ENCODE data around the gene GIGYF1. TPM values are rescaled to one million over a fixed set of nuclear protein-coding genes. Genes with fewer than 3 reads are reported as not detected.

The GIGYF1 gene
- total and polyA plus RNA-seq, 2 of the 13 experiments (the other 11 are each of a cell fraction or from before 2014, with no cell fraction given) = 7.6 to 16.1 TPM

- TF ChIP-seq HNF1A (IDR thresholded peaks at IDR 0.05; ENCODE audit: low read depth) (no peak), HNF1A (CRISPR knock-in tag; IDR thresholded peaks at IDR 0.05; ENCODE audit: borderline replicate concordance) (no peak), NFRKB (IDR thresholded peaks at IDR 0.05) (no peak), ZNF275 (CRISPR knock-in tag; IDR thresholded peaks at IDR 0.05; ENCODE audit: borderline replicate concordance) (no peak), ZFP36L1 (CRISPR knock-in tag; IDR thresholded peaks at IDR 0.05) (no peak), NFIC (IDR thresholded peaks at IDR 0.05; ENCODE audit: low read length) (no peak), RARG (CRISPR knock-in tag; IDR thresholded peaks at IDR 0.05; ENCODE audit: low read depth) (no peak), ZNF737 (CRISPR knock-in tag; IDR thresholded peaks at IDR 0.05; ENCODE audit: borderline replicate concordance) (no peak)
- TF ChIP-seq, protein P1, sequence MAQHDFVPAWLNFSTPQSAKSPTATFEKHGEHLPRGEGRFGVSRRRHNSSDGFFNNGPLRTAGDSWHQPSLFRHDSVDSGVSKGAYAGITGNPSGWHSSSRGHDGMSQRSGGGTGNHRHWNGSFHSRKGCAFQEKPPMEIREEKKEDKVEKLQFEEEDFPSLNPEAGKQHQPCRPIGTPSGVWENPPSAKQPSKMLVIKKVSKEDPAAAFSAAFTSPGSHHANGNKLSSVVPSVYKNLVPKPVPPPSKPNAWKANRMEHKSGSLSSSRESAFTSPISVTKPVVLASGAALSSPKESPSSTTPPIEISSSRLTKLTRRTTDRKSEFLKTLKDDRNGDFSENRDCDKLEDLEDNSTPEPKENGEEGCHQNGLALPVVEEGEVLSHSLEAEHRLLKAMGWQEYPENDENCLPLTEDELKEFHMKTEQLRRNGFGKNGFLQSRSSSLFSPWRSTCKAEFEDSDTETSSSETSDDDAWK (CRISPR knock-in tag; IDR thresholded peaks at IDR 0.05) = no peak
- TF ChIP-seq, protein P2, sequence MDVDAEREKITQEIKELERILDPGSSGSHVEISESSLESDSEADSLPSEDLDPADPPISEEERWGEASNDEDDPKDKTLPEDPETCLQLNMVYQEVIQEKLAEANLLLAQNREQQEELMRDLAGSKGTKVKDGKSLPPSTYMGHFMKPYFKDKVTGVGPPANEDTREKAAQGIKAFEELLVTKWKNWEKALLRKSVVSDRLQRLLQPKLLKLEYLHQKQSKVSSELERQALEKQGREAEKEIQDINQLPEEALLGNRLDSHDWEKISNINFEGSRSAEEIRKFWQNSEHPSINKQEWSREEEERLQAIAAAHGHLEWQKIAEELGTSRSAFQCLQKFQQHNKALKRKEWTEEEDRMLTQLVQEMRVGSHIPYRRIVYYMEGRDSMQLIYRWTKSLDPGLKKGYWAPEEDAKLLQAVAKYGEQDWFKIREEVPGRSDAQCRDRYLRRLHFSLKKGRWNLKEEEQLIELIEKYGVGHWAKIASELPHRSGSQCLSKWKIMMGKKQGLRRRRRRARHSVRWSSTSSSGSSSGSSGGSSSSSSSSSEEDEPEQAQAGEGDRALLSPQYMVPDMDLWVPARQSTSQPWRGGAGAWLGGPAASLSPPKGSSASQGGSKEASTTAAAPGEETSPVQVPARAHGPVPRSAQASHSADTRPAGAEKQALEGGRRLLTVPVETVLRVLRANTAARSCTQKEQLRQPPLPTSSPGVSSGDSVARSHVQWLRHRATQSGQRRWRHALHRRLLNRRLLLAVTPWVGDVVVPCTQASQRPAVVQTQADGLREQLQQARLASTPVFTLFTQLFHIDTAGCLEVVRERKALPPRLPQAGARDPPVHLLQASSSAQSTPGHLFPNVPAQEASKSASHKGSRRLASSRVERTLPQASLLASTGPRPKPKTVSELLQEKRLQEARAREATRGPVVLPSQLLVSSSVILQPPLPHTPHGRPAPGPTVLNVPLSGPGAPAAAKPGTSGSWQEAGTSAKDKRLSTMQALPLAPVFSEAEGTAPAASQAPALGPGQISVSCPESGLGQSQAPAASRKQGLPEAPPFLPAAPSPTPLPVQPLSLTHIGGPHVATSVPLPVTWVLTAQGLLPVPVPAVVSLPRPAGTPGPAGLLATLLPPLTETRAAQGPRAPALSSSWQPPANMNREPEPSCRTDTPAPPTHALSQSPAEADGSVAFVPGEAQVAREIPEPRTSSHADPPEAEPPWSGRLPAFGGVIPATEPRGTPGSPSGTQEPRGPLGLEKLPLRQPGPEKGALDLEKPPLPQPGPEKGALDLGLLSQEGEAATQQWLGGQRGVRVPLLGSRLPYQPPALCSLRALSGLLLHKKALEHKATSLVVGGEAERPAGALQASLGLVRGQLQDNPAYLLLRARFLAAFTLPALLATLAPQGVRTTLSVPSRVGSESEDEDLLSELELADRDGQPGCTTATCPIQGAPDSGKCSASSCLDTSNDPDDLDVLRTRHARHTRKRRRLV (CRISPR knock-in tag; IDR thresholded peaks at IDR 0.05) = no peak
- TF ChIP-seq, protein P3, sequence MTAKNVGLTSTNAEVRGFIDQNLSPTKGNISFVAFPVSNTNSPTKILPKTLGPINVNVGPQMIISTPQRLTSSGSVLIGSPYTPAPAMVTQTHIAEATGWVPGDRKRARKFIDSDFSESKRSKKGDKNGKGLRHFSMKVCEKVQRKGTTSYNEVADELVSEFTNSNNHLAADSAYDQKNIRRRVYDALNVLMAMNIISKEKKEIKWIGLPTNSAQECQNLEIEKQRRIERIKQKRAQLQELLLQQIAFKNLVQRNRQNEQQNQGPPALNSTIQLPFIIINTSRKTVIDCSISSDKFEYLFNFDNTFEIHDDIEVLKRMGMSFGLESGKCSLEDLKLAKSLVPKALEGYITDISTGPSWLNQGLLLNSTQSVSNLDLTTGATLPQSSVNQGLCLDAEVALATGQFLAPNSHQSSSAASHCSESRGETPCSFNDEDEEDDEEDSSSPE (CRISPR knock-in tag; IDR thresholded peaks at IDR 0.05) = peak; percentile 62; the same call in 1 of the 2 replicates
These were observed 26.8 kb upstream of the GIGYF1 start (continued) for GRCh38 chr7:100720671-100721504.

Data from HepG2 (cell line).